ENCODE data around the gene ANKZF1.

Gene ANKZF1

GRCh38 chr2:219218217-219218731, 11.3 kb upstream of the ANKZF1 start:
- peak overlapping the region; percentile 94 for H3K27ac ChIP-seq
- no peak for TF ChIP-seq CTCF (conservative IDR thresholded peaks at IDR 0.05)

DNA sequence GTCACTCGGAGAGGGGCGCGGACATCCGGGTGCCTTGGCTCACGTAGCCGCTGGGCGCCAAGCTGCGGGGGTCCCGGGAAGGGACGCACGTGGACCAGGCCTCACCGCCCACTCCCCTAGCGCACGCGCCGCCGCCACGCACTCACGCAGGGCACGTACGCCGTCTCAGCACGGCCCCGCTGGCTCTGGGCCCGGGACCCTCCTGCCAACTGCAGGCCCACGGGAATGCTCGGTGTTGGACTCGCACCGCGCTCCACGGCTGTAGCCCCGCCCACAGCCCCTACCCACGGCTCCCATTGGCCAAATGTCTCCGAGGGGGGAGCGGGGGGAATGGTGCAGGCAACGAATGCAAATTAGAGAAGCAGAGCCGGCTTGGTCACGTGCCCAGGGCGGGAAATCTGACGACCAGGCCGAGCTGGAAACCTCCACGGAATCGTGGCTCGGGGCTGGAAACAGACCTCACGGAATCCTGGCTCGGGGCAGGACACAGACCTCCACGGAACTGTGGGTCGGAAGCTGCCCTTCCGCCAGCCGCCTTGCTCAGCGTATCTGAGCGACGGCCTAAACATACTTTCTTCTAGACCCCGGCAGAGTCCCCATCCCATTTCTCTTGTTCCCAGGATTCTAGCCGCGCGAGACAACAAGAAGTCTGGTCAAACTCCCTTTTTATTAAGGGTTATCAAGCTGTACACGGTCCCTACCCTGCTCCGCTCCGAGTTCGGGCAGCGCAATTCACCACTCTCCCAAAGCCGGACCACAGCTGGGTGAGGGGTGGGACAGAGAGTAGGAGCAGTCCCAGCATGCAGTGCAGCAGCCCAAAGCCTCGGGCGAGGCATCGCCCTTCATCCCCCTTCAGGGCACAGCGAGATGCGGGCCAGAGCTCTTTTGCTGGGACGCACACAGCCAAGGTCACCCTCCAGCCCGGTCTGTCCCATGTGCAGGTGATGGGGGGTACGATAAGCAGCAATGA, 10.6 kb upstream of the ANKZF1 start, which contains the start of gene ABCB6:
Gene ABCB6 (minus strand): TSS at position 227 of the 970 bp plus-strand sequence. CDS start 285 bp downstream, outside the sequence.
- TF ChIP-seq CTCF (conservative IDR thresholded peaks at IDR 0.05): no peak
- peak within 1 kb of the TSS; percentile 94 for H3K27ac ChIP-seq

DNA sequence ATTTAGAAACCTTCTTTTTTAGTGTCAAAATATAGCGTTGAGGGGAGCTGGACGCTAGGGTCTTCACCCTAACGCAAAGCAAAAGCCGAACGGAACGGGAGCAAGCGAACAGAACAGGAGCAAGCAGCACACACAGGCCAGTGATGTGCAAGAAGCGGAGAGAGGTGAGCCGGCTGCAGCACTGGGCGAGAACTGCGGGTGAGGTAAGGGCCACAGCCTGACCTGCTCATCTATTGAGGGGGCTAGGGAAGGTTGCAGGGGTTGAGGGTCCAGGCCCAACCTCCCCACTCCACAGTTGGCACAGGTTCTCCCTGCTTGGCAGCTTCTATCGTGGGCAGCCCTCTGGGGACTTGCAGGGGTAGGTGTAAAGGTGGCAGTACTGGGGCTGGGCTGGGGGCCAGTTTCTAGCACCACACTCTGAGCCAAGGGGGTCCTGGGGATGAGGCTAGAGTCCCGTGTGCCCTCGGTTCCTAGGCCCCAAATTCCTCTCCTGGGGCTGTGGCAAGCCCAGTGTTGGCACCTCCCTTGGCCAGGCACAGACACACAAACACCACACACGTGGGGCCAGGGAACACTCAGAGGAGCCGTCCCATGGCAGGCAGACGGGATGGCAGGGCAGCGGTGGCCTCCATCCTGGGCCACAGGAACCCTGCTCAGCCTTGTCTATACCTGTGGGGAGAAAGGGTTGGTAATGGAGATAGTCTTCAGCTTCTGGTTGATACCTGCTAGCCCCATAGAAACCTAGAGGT, 9.6 kb upstream of the ANKZF1 start:
- peak overlapping the region; percentile 94 for H3K27ac ChIP-seq
- no peak for TF ChIP-seq CTCF (conservative IDR thresholded peaks at IDR 0.05)

DNA sequence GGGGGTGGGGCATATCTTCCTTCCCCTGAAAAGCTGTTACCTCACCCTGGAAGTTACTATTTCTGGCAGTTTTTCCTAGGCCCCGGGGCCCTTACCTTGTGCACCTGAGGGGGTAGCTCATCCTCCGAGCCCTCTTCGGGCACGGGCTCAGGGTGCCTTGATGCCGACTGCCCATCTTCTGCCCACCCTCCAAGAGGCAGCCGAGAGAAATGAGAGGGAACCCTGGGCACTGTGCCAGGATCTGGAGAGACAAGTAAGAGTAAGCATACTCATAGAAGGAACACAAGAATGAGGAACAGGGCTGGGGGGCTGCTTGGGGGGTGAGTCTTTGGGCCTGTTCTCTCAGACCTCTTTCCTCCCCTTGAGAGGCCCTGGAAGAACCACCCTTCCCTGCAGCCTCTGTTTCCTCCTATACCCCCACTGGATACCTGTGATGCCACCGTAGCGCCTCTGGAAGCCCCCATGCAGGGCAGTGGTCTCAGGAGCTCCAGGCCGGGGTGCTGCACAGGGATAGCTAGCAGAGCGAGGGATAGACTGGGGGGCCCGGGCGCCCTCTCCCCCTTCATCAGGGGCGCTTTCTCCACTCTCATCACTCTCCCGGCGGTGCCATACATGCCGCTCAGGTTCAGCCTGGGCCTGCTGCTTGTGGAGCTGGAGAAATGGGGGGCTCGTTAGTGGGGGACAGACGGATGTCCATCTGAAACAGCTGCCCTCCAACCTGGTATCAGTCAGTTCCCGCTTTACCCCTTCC, 8.8 kb upstream of the ANKZF1 start:
- no peak for TF ChIP-seq CTCF (conservative IDR thresholded peaks at IDR 0.05)
- peak overlapping the region; percentile 94; the same call in 1 of the 2 replicates for H3K27ac ChIP-seq

DNA sequence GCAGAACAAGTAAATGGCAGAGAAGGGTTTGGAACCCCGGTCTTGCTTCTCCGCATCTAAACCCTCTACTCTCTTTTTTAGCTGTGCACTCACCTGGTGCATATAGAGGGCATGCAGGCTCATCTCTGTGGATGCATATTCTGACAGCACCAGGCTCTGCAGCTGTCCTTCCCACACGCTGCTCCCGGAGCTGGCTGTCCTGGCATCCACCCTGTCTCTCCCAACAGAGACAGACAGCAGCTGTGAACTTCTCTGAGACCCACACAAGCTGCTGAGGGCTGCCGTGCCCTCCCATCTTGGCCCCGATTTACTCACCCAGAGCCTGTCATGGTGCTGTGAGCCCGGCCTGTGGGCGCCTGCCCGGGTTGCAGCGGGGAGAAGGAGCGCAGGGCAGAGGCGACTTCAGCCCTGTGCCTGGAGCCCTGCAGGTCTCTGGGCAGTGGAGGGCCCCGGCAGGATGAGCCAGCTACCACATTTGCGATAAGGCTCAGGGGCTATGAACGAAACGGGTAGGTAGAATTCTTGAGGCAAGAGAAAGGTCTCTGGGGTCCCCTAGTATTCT, 7.6 kb upstream of the ANKZF1 start:
- no peak overlapping the region for H3K27ac ChIP-seq
- no peak for TF ChIP-seq CTCF (conservative IDR thresholded peaks at IDR 0.05)

DNA sequence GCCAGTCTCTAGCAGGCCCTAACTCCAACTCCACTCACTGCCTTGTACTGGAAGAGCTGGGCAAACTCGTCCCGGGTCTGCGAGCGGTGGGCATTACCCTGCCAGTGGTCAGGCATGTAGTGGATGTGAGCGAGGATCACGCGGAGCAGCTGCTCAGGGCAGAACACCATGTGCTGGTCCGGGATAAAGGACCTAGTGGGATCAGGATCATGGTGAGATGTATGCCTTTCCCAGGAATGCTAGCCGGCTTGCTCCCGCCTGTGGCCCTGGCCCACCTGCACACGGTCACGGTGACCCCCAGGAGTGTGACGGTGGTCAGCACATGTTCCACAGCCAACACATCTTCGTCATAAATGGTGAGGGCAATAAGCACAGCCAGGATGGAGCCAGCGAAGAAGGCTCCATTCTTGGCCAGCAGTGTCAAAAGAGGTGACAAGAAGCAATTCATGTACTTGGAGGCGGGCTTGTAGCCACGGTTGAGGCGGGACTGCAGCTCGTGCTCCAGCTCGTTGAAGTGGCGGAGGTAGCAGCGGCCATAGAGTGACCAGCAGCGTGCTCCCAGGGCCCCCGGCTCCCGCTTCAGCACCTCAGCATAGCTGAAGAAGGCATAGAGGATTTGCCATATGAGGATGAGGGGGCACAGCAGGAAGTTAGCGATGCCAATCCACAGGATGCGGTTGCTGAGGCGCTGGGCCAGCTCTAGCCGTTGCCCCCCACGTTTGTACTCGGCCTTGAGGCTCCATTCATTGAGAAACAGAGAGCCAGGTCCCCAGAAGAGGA, 5.6 kb upstream of the ANKZF1 start:
- no peak overlapping the region for H3K27ac ChIP-seq
- TF ChIP-seq CTCF (conservative IDR thresholded peaks at IDR 0.05): no peak
